Cerebellar nuclear complex (tissue), 1 donor: Measurements from ENCODE around the gene RNF175.

Experiments used
- DNase-seq, 2 experiments: peaks; one replicate each; lab custom pipeline; 2025; lab: John Stamatoyannopoulos, UW

RNF175 gene

GRCh38 chr4:153785910-153786721 lies 26.3 kb upstream of the RNF175 start:
- DNase-seq, result no peak

GRCh38 chr4:153784166-153784699 lies 24.4 kb upstream of the RNF175 start:
- no peak for DNase-seq

GRCh38 chr4:153782581-153782980 lies 22.8 kb upstream of the RNF175 start:
- DNase-seq, result no peak

GRCh38 chr4:153781717-153782416 lies 22.0 kb upstream of the RNF175 start:
- DNase-seq, result no peak

- DNase-seq, result no peak
Observed at GRCh38 chr4:153781280-153781679, 21.5 kb upstream of the RNF175 start.

- no peak for DNase-seq
Observed at GRCh38 chr4:153780876-153781275, 21.1 kb upstream of the RNF175 start.

GRCh38 chr4:153780221-153780620 lies 20.4 kb upstream of the RNF175 start:
- DNase-seq, result no peak

- DNase-seq, result no peak
Observed at GRCh38 chr4:153778383-153778782, 18.6 kb upstream of the RNF175 start.

- no peak for DNase-seq
Observed at GRCh38 chr4:153777421-153777820, 17.6 kb upstream of the RNF175 start.

- DNase-seq, result no peak
Observed at GRCh38 chr4:153776601-153777000, 16.8 kb upstream of the RNF175 start.

GRCh38 chr4:153773236-153773690 lies 13.4 kb upstream of the RNF175 start:
- DNase-seq, result no peak

GRCh38 chr4:153771046-153771445 lies 11.2 kb upstream of the RNF175 start:
- DNase-seq, result no peak

GRCh38 chr4:153766758-153767157 lies 6.9 kb upstream of the RNF175 start:
- DNase-seq, result no peak

- DNase-seq, result no peak
Observed at GRCh38 chr4:153765894-153766293, 6.1 kb upstream of the RNF175 start.

- DNase-seq, result no peak
Observed at GRCh38 chr4:153764601-153765368, 5.0 kb upstream of the RNF175 start.

GRCh38 chr4:153763404-153763803 lies 3.6 kb upstream of the RNF175 start:
- DNase-seq, result no peak

GRCh38 chr4:153758688-153759406 lies 977 bp downstream of the RNF175 start:
- peak in 1 of 2 experiments; percentile 10 for DNase-seq

- DNase-seq, result no peak
Observed at GRCh38 chr4:153758136-153758535, 1.7 kb downstream of the RNF175 start.

- no peak for DNase-seq
Observed at GRCh38 chr4:153757407-153757806, 2.4 kb downstream of the RNF175 start.

- DNase-seq, result no peak
Observed at GRCh38 chr4:153755186-153755585, 4.6 kb downstream of the RNF175 start.

- no peak for DNase-seq
Observed at GRCh38 chr4:153750197-153750817, 9.5 kb downstream of the RNF175 start.
